ENCODE results near the gene THAP12.

The THAP12 gene

GRCh38 chr11:76397383-76397782 is 16.5 kb upstream of the THAP12 start:
- H3K9me3 ChIP-seq (ENCODE audit: severe bottlenecking): no peaks in the 10 kb centered on the region
- no peak overlapping the region for H3K4me3 ChIP-seq (ENCODE audit: low read depth, low read length)
- no peak overlapping the region for H3K27ac ChIP-seq
- no peaks in the 10 kb centered on the region for H3K36me3 ChIP-seq
- TF ChIP-seq CTCF (IDR thresholded peaks at IDR 0.05; ENCODE audit: low read depth, low read length): no peak
- H3K27me3 ChIP-seq (ENCODE audit: insufficient read depth, low read depth, severe bottlenecking): no peaks in the 10 kb centered on the region
- DNase-seq: no peak

- H3K27ac ChIP-seq: no peak overlapping the region
- DNase-seq: no peak
- no peak overlapping the region for H3K4me3 ChIP-seq (ENCODE audit: low read depth, low read length)
These were observed 14.4 kb upstream of the THAP12 start for GRCh38 chr11:76395296-76395695.

DNA sequence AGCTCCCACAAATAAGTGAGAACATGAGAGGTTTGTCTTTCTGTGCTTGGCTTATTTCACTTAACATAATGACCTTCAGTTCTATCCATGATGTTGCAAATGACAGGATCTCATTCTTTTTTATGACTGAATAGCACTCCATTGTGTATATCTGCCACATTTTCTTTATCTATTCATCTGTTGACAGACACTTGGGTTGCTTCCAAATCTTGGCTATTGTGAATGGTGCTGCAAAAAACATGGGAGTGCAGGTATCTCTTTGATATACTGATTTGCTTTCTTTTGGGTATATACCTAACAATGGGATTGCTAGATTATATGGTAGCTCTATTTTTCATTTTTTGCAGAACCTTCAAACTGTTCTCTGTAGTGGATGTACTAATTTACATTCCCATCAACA is 13.5 kb upstream of the THAP12 start:
- H3K27ac ChIP-seq: no peak overlapping the region

More at GRCh38 chr11:76395296-76395695, 14.4 kb upstream of the THAP12 start:
- Histone ChIP-seq H3K27me3 (ENCODE audit: insufficient read depth, low read depth, severe bottlenecking) (no peaks in the 10 kb centered on the region), H3K9me3 (ENCODE audit: severe bottlenecking) (no peaks in the 10 kb centered on the region), H3K36me3 (no peaks in the 10 kb centered on the region)
- no peak for TF ChIP-seq CTCF (IDR thresholded peaks at IDR 0.05; ENCODE audit: low read depth, low read length)

DNA sequence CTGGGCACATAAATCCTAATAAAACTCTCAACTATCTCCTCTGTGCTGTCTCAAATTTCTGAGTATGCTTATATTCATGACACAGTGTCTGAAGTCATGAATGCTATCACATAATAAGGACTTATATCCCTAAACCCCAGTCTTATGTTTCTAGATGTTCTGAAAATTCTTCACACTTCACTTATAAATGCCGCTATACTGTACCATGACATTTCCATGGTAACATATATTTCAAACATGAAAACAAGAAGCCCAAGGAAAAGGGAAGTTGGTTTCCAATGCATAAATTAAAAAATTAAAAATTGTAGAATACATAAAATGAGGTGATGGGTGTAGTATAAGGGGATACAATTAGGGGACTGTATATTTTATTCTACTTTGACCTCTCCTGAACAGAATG is 11.9 kb upstream of the THAP12 start:
- H3K9me3 ChIP-seq (ENCODE audit: severe bottlenecking): no peaks in the 10 kb centered on the region
- H3K27me3 ChIP-seq (ENCODE audit: insufficient read depth, low read depth, severe bottlenecking): no peaks in the 10 kb centered on the region
- no peak overlapping the region for H3K27ac ChIP-seq
- H3K36me3 ChIP-seq: no peaks in the 10 kb centered on the region
- H3K4me3 ChIP-seq (ENCODE audit: low read depth, low read length): no peak overlapping the region
- DNase-seq: no peak
- no peak for TF ChIP-seq CTCF (IDR thresholded peaks at IDR 0.05; ENCODE audit: low read depth, low read length)

More for the DNA sequence above, 13.5 kb upstream of the THAP12 start:
- no peak for DNase-seq
- TF ChIP-seq CTCF (IDR thresholded peaks at IDR 0.05; ENCODE audit: low read depth, low read length): no peak
- no peak overlapping the region for H3K4me3 ChIP-seq (ENCODE audit: low read depth, low read length)
- H3K27me3 ChIP-seq (ENCODE audit: insufficient read depth, low read depth, severe bottlenecking): no peaks in the 10 kb centered on the region
- H3K9me3 ChIP-seq (ENCODE audit: severe bottlenecking): no peaks in the 10 kb centered on the region
- H3K36me3 ChIP-seq: no peaks in the 10 kb centered on the region

GRCh38 chr11:76391811-76392475 is 11.0 kb upstream of the THAP12 start:
- Histone ChIP-seq H3K27me3 (ENCODE audit: insufficient read depth, low read depth, severe bottlenecking) (no peaks in the 10 kb centered on the region), H3K36me3 (no peaks in the 10 kb centered on the region), H3K27ac (no peak overlapping the region), H3K4me3 (ENCODE audit: low read depth, low read length) (no peak overlapping the region), H3K9me3 (ENCODE audit: severe bottlenecking) (no peaks in the 10 kb centered on the region)
- no peak for DNase-seq
- no peak for TF ChIP-seq CTCF (IDR thresholded peaks at IDR 0.05; ENCODE audit: low read depth, low read length)

GRCh38 chr11:76391021-76391420 is 10.1 kb upstream of the THAP12 start:
- Histone ChIP-seq H3K27me3 (ENCODE audit: insufficient read depth, low read depth, severe bottlenecking) (no peaks in the 10 kb centered on the region), H3K36me3 (no peaks in the 10 kb centered on the region), H3K4me3 (ENCODE audit: low read depth, low read length) (no peak overlapping the region), H3K9me3 (ENCODE audit: severe bottlenecking) (no peaks in the 10 kb centered on the region), H3K27ac (no peak overlapping the region)
- no peak for TF ChIP-seq CTCF (IDR thresholded peaks at IDR 0.05; ENCODE audit: low read depth, low read length)
- no peak for DNase-seq

All from WERI-Rb-1 (cell line).